ENCODE data around the gene RAET1E.
A peak's percentile ranks its signal among the peaks of the same experiment; 100 is the strongest.
"Not testable (repeated sequence)": the region's sequence is repeated elsewhere in the genome, so short reads cannot be mapped to it uniquely, and the experiment has no call there.

The RAET1E gene

DNA sequence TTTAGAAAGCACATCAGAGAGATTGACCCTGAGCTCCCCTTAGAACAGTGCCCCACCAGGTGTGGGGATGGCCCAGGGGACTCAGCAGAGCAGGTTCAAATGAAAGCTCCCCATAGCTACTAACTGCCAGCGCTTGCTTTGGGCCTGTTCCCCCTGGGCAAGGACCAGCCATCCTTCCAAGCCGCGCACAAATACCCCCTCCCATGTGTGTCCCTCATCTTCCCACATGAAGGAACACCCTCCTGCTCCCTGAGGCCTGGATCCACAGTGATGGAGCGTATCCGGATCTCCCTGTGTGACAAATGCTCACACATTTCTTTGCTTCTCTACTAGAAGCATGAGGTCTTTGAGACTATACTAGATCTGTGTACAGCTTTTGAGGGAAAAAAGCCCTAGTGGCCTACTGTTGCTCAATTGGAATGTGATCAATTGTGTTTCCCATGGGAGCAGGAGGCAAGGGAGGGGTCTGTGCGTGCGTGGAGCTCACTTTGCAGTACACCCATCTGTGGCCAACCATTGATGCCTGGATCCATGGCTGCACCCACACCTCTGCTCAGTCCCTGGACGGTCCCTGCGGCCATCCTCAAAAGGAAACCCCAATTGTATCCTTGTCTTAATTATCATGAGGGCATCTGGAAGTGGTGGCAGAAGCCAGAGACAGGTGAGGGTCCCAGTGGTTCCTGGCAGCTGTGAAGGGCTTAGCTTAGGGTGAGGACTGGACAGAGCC, 26.5 kb upstream of the RAET1E start:
- no peak overlapping the region for H2BK5ac ChIP-seq (ENCODE audit: low read depth, low read length, poor library complexity)
- H3K36me3 ChIP-seq (ENCODE audit: control insufficient read depth in 1 of 2, insufficient read depth in 2 of 2, low read length in 2 of 2): no peaks in the 10 kb centered on the region
- H2BK120ac ChIP-seq (ENCODE audit: insufficient read depth, low read length, poor library complexity): no peak overlapping the region
- H3K79me2 ChIP-seq (ENCODE audit: control insufficient read depth, insufficient read depth, low read length, poor library complexity): peaks cover 4% of the 10 kb centered on the region
- no peak overlapping the region for H3K14ac ChIP-seq (ENCODE audit: low read length)
- no CpG with 5 or more reads among the region's 9 CpGs for WGBS (ENCODE audit: extremely low coverage, insufficient coverage, insufficient read length)
- H2BK12ac ChIP-seq (ENCODE audit: low read length): no peak overlapping the region
- H2AK5ac ChIP-seq (ENCODE audit: low read length): no peak overlapping the region
- H3K4me2 ChIP-seq (ENCODE audit: low read length): no peak overlapping the region
- DNase-seq: no peak
- H2AFZ ChIP-seq (ENCODE audit: insufficient read depth, low read length, poor library complexity): no peak overlapping the region
- H3K4me3 ChIP-seq (ENCODE audit: low read depth, low read length): no peak overlapping the region
- H3K18ac ChIP-seq (ENCODE audit: low read length): no peak overlapping the region
- no peak overlapping the region for H3K4ac ChIP-seq (ENCODE audit: low read depth, low read length)
- H4K91ac ChIP-seq (ENCODE audit: low read depth, low read length): no peak overlapping the region
- no peak overlapping the region for H3K27ac ChIP-seq (ENCODE audit: low read depth, low read length)
- no peak overlapping the region for H3K9ac ChIP-seq (ENCODE audit: low read length)
- H3K23ac ChIP-seq (ENCODE audit: low read length): no peak overlapping the region
- no peak overlapping the region for H4K12ac ChIP-seq (ENCODE audit: low read depth, low read length)
- peaks cover 43% of the 10 kb centered on the region for H3K27me3 ChIP-seq (ENCODE audit: insufficient read depth, low read length)
- H3K4me1 ChIP-seq (ENCODE audit: control insufficient read depth in 1 of 2, insufficient read depth in 2 of 2, low read length in 2 of 2): peaks cover 0 to 12% of the 10 kb centered on the region in 2 experiments
- H3K79me1 ChIP-seq (ENCODE audit: low read length): no peaks in the 10 kb centered on the region
- peaks cover 22% of the 10 kb centered on the region for H3K9me3 ChIP-seq (ENCODE audit: insufficient read depth, low read depth, low read length)
- no peak overlapping the region for H4K8ac ChIP-seq (ENCODE audit: low read depth, low read length)

DNA sequence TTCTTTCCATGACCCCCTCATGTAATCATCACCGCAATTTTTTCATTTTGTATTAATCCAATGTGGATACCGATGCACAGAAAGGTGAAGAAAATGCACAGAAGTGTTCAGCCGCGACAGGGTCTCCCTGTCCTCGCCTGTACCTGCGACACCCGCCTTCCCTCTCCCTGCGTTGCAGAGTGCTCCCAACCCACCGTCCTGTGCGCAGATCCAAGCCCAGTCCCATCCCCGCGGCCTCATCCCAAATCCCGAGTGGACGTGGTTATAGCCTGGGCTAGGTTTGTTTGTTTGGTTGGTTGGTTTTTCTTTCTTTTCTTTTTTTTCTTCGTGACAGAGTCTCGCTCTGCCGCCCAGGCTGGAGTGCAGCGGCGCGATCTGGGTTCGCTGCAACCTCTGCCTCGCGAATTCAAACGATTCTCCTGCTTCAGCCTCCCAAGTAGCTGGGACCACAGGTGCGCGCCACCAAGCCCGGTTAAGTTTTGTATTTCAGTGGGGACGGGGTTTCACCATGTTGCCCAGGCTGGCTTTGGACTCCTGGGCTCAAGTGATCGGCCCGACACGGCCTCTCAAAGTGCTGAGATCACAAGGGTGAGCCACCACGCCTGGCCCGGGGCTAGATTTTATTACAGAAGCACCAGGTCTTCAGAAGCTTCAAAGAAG, 25.5 kb upstream of the RAET1E start:
- H3K4me1 ChIP-seq (ENCODE audit: control insufficient read depth in 1 of 2, insufficient read depth in 2 of 2, low read length in 2 of 2): peaks cover 0 to 12% of the 10 kb centered on the region in 2 experiments

DNA sequence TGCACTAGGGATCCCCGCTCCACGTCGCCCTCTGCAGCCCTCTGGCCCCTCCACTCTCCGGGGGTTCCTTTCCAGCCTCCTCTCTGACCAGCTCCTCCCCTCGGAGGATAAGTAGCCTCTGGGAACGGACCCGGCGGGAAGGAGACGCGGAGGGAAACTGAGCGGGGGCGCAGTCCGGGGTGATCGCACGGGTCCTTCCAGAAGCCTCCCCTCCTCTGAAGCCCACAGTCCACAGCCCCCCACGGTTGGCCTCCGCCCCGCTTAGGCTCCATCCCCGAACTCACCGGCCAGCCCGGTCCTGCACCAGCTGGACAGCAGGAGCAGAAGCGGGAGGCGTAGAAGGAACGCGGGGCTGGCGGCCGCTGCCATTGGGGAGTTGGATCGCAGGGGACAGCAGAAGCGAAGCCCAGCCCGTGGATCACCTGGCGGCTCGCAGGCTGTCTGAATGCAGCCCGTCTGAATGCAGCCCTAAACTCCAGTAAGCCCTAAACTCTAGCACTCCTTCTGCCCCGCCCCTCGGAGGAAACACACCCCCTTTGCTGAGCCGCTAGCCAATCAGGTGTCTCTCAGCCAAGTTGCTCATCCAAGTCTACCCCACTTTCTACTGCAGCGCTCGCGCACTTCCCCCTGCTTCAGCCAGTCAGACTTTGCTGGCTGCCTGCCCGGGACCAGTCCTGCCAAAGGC, 24.9 kb upstream of the RAET1E start, which contains the start of gene RAET1G:
RAET1G (minus strand) TSS at position 480 of the 685 bp plus-strand sequence; CDS start at position 369, 111 bp downstream.
- Histone ChIP-seq H3K79me1 (ENCODE audit: low read length) (no peaks in the 10 kb centered on the region), H3K36me3 (ENCODE audit: control insufficient read depth in 1 of 2, insufficient read depth in 2 of 2, low read length in 2 of 2) (no peaks in the 10 kb centered on the region), H4K91ac (ENCODE audit: low read depth, low read length) (no peak within 1 kb of the TSS), H3K4me3 (ENCODE audit: low read depth, low read length) (peak within 1 kb of the TSS; percentile 63), H4K8ac (ENCODE audit: low read depth, low read length) (no peak within 1 kb of the TSS), H2AK5ac (ENCODE audit: low read length) (no peak within 1 kb of the TSS), H3K9ac (ENCODE audit: low read length) (no peak within 1 kb of the TSS), H3K79me2 (ENCODE audit: control insufficient read depth, insufficient read depth, low read length, poor library complexity) (peaks cover 4% of the 10 kb centered on the region), H2BK5ac (ENCODE audit: low read depth, low read length, poor library complexity) (no peak within 1 kb of the TSS), H3K27ac (ENCODE audit: low read depth, low read length) (no peak within 1 kb of the TSS), H3K14ac (ENCODE audit: low read length) (no peak within 1 kb of the TSS), H3K9me3 (ENCODE audit: insufficient read depth, low read depth, low read length) (peaks cover 27% of the 10 kb centered on the region), H2BK120ac (ENCODE audit: insufficient read depth, low read length, poor library complexity) (no peak within 1 kb of the TSS), H3K18ac (ENCODE audit: low read length) (no peak within 1 kb of the TSS), H3K4ac (ENCODE audit: low read depth, low read length) (no peak within 1 kb of the TSS), H2BK12ac (ENCODE audit: low read length) (no peak within 1 kb of the TSS), H4K12ac (ENCODE audit: low read depth, low read length) (no peak within 1 kb of the TSS), H2AFZ (ENCODE audit: insufficient read depth, low read length, poor library complexity) (no peak within 1 kb of the TSS), H3K4me1 (ENCODE audit: control insufficient read depth in 1 of 2, insufficient read depth in 2 of 2, low read length in 2 of 2) (peaks cover 0 to 12% of the 10 kb centered on the region in 2 experiments), H3K23ac (ENCODE audit: low read length) (no peak within 1 kb of the TSS), H3K27me3 (ENCODE audit: insufficient read depth, low read length) (peaks cover 46% of the 10 kb centered on the region), H3K4me2 (ENCODE audit: low read length) (peak within 1 kb of the TSS; percentile 57)
- WGBS (ENCODE audit: extremely low coverage, insufficient coverage, insufficient read length): no CpG with 5 or more reads among the region's 40 CpGs
- peak; percentile 67 to 77 for DNase-seq

More for the DNA sequence above, 25.5 kb upstream of the RAET1E start:
- H3K27ac ChIP-seq (ENCODE audit: low read depth, low read length): no peak overlapping the region
- H2AFZ ChIP-seq (ENCODE audit: insufficient read depth, low read length, poor library complexity): no peak overlapping the region
- H2AK5ac ChIP-seq (ENCODE audit: low read length): no peak overlapping the region
- H3K23ac ChIP-seq (ENCODE audit: low read length): no peak overlapping the region
- peaks cover 24% of the 10 kb centered on the region for H3K9me3 ChIP-seq (ENCODE audit: insufficient read depth, low read depth, low read length)
- no peak overlapping the region for H4K8ac ChIP-seq (ENCODE audit: low read depth, low read length)
- no peak overlapping the region for H2BK5ac ChIP-seq (ENCODE audit: low read depth, low read length, poor library complexity)
- H4K12ac ChIP-seq (ENCODE audit: low read depth, low read length): no peak overlapping the region
- no peak overlapping the region for H3K18ac ChIP-seq (ENCODE audit: low read length)
- H2BK120ac ChIP-seq (ENCODE audit: insufficient read depth, low read length, poor library complexity): no peak overlapping the region
- peak overlapping the region; percentile 31 for H3K4me3 ChIP-seq (ENCODE audit: low read depth, low read length)
- no peak overlapping the region for H3K9ac ChIP-seq (ENCODE audit: low read length)
- H4K91ac ChIP-seq (ENCODE audit: low read depth, low read length): no peak overlapping the region
- 100% methylated on average over 3 of the region's 33 CpGs for WGBS (ENCODE audit: extremely low coverage, insufficient coverage, insufficient read length)
- H3K14ac ChIP-seq (ENCODE audit: low read length): no peak overlapping the region
- H3K4ac ChIP-seq (ENCODE audit: low read depth, low read length): no peak overlapping the region
- H3K79me2 ChIP-seq (ENCODE audit: control insufficient read depth, insufficient read depth, low read length, poor library complexity): peaks cover 4% of the 10 kb centered on the region
- peak overlapping the region; percentile 57 for H3K4me2 ChIP-seq (ENCODE audit: low read length)
- H3K27me3 ChIP-seq (ENCODE audit: insufficient read depth, low read length): peaks cover 45% of the 10 kb centered on the region
- no peaks in the 10 kb centered on the region for H3K36me3 ChIP-seq (ENCODE audit: control insufficient read depth in 1 of 2, insufficient read depth in 2 of 2, low read length in 2 of 2)
- H3K79me1 ChIP-seq (ENCODE audit: low read length): no peaks in the 10 kb centered on the region
- DNase-seq: peak in 1 of 2 donors; percentile 10
- H2BK12ac ChIP-seq (ENCODE audit: low read length): no peak overlapping the region

DNA sequence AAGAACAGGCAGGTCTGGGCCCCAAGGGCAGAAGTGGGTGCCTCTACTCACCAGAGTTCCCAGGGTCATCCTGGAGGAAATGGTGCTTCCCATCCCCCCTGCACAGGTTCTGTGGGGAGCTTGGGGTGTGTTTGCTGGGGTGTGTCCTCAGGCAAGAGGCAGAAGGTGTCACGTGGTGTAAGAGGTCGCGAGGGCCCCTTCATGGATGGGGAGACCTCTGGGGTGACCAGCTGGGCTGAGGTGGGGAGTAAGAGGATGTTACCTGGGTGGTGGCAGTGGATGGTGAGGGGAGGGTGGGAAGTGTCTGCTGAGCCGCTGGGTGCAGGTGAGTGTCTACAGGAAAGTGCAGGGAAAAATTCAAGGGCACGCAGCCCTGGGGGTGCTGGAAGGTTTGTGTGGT, 24.2 kb upstream of the RAET1E start:
- H2BK5ac ChIP-seq (ENCODE audit: low read depth, low read length, poor library complexity): not testable (repeated sequence)
- no CpG with 5 or more reads among the region's 5 CpGs for WGBS (ENCODE audit: extremely low coverage, insufficient coverage, insufficient read length)

More for the DNA sequence above, 24.2 kb upstream of the RAET1E start:
- H4K91ac ChIP-seq (ENCODE audit: low read depth, low read length); H3K27ac ChIP-seq (ENCODE audit: low read depth, low read length); H3K79me2 ChIP-seq (ENCODE audit: control insufficient read depth, insufficient read depth, low read length, poor library complexity); H4K12ac ChIP-seq (ENCODE audit: low read depth, low read length); H3K18ac ChIP-seq (ENCODE audit: low read length); H2BK120ac ChIP-seq (ENCODE audit: insufficient read depth, low read length, poor library complexity); H2BK12ac ChIP-seq (ENCODE audit: low read length); H2AK5ac ChIP-seq (ENCODE audit: low read length); H4K8ac ChIP-seq (ENCODE audit: low read depth, low read length); H3K4ac ChIP-seq (ENCODE audit: low read depth, low read length); H3K9ac ChIP-seq (ENCODE audit: low read length); H3K4me3 ChIP-seq (ENCODE audit: low read depth, low read length); H3K4me2 ChIP-seq (ENCODE audit: low read length); DNase-seq; H2AFZ ChIP-seq (ENCODE audit: insufficient read depth, low read length, poor library complexity); H3K79me1 ChIP-seq (ENCODE audit: low read length); H3K14ac ChIP-seq (ENCODE audit: low read length); H3K23ac ChIP-seq (ENCODE audit: low read length); H3K36me3 ChIP-seq (ENCODE audit: control insufficient read depth in 1 of 2, insufficient read depth in 2 of 2, low read length in 2 of 2): not testable (repeated sequence)
- Histone ChIP-seq H3K4me1 (ENCODE audit: control insufficient read depth in 1 of 2, insufficient read depth in 2 of 2, low read length in 2 of 2) (peaks cover 0 to 12% of the 10 kb centered on the region in 2 experiments), H3K9me3 (ENCODE audit: insufficient read depth, low read depth, low read length) (peaks cover 27% of the 10 kb centered on the region), H3K27me3 (ENCODE audit: insufficient read depth, low read length) (peaks cover 46% of the 10 kb centered on the region)

Data from trophoblast cell (in vitro differentiated cells and primary cell).